NCI-H1417 treated with DMSO at 0.1 percent for 48 hours (cell line): ENCODE results near the gene RNU6-1.

ENCODE experiments used
- DNase-seq: peaks from one replicate; lab custom pipeline; 2025; lab: John Stamatoyannopoulos, UW

RNU6-1 gene

GRCh38 chr15:67801142-67801541 is 38.7 kb downstream of the RNU6-1 start:
- DNase-seq = no peak

- DNase-seq = no peak
Measured at GRCh38 chr15:67799801-67800205, 40.0 kb downstream of the RNU6-1 start.

GRCh38 chr15:67796196-67797127 is 43.4 kb downstream of the RNU6-1 start:
- DNase-seq = no peak

- DNase-seq = no peak
Measured at GRCh38 chr15:67794832-67795574, 44.8 kb downstream of the RNU6-1 start.

GRCh38 chr15:67792250-67792942 is 47.4 kb downstream of the RNU6-1 start:
- no peak for DNase-seq

- DNase-seq = no peak
Measured at GRCh38 chr15:67790610-67791319, 49.1 kb downstream of the RNU6-1 start.
